GM18517 (cell line): Measurements from ENCODE around the gene ANOS1.

Experiments
- ATAC-seq: cut with Tn5 transposase; IDR thresholded peaks from one replicate; pipeline ENCODE4 v1.9.1; 2021; ENCODE audit warnings: mild to moderate bottlenecking, moderate library complexity; ENCODE audit not compliant: unreplicated experiment

ANOS1 gene

GRCh38 chrX:8717354-8717753 is 14.6 kb downstream of the ANOS1 start:
- ATAC-seq, result no peak

DNA sequence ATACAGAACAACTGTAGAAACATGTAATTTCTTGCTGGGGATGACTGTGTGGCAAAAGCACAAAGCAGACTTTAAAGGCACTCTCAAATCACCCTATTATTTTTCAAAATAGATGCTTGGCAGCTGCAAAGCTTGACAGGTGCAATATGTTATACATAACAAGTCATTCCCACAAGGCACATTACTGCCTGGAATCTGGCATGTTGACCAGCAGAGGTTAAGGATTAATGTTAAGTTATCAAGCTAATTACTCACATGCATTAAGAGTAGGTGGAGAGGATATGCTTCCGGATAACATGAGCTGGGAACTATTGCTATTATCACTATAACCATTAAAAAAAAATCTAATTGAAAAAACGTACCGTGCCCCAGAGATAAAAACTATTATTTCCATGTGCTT is 17.8 kb downstream of the ANOS1 start:
- no peak for ATAC-seq

GRCh38 chrX:8711401-8711800 is 20.5 kb downstream of the ANOS1 start:
- ATAC-seq, result no peak

DNA sequence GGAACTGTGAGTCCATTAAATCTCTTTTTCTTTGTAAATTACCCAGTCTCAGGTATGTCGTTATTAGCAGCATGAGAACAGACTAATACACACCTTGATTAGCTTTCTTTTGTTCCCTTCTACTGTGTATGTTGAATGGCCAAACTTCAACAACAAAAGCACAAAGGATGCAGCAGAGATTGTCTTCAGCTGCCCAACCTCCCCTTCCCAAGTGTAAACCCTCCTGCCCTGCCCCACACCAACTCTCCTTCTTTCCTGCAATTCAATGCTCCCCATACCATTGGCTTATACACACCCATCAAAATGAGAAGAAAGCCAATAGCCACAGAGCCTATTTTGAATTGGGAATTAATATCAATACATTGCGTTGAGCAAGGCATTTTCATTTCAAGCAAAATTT is 27.8 kb downstream of the ANOS1 start:
- ATAC-seq, result no peak

- ATAC-seq, result no peak
Observed at GRCh38 chrX:8692871-8693270, 39.1 kb downstream of the ANOS1 start.

GRCh38 chrX:8689473-8689872 is 42.5 kb downstream of the ANOS1 start:
- ATAC-seq, result no peak

- no peak for ATAC-seq
Observed at GRCh38 chrX:8688776-8689175, 43.2 kb downstream of the ANOS1 start.

DNA sequence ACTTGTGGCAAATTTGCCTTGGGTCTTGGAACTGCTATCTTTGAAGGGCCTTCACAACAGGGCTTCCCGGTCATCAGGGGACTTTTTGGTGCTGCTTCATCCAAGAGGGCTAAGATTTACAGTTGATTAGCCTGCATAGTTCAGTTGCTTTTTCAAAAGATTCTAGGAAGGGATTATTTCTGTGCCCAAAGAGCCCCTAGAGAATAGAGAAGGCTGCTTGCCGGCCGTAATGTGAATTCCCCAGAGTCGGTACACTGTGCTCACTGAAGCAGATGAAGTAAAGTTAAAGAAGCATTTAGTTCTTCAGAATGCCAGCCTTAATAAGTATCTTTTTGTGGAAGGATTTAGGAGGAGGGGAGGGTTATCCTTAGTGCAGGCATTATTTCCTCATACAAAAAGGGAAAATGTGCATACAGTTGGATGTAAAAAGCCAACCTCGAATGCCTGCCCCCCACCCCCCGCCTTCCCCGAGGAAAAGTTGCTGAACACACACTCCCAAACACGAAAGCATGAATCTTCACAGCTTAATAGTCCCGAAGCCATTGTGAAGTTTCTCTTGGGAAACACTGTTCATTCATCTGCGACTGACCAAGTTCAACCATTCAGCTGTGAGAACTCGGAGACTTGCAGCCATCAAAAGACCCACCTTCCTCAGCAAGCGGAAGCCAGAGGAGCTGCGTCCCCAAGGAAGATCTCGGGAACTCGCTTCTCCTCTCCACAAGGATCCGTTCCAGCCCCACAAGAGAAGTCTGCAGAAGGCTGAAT is 47.6 kb downstream of the ANOS1 start:
- no peak for ATAC-seq

- ATAC-seq, result no peak
Observed at GRCh38 chrX:8683687-8684086, 48.2 kb downstream of the ANOS1 start.

- ATAC-seq, result no peak
Observed at GRCh38 chrX:8679550-8679949, 52.4 kb downstream of the ANOS1 start.

DNA sequence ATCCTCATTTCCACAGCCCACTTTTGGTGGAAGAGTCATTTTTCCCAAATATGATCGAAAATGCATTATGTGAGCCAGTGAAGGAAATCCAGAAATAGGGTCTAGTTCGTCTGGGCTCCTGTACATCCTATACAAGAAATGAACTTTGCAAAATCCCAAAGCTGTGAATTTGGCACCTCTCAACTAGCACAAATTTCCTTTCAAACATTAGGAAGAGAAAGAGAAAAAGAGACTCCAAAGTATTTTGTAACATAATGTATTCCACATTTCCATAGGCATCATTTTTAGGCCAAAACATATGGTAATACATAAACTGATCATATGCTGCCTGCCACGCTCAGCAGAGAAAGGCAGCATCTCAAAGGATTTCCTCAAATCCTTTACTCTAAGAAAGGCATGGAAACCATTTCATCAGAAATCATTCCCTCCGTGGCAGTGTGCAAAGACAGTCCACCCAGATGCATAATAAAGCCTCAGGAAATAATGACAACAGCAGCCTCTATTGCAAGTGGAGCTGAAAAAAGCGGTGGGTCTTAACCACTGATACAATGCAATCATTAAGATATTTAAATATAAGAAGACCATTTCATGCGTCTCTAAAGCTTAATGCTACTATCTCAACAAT is 56.8 kb downstream of the ANOS1 start:
- no peak for ATAC-seq

GRCh38 chrX:8673201-8673600 is 58.7 kb downstream of the ANOS1 start:
- no peak for ATAC-seq

DNA sequence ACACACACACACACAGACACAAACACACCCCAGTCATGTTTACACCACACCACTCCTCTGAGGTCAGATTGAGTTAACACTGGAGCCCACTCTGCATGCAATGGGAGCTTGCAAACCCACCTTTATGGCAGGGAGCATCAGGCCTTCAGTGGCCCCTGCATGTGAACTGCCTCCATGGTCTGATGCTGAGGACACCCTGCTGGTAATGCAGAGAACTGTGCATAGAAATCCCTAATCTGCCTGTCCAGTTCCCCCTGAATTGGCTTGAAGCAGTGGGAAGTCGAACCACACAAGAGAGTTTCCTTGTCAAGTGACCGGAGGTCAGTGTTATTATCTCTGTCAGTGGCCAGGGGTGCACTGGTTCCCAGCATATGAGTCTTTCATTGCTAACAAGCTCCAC is 59.8 kb downstream of the ANOS1 start:
- ATAC-seq, result no peak

DNA sequence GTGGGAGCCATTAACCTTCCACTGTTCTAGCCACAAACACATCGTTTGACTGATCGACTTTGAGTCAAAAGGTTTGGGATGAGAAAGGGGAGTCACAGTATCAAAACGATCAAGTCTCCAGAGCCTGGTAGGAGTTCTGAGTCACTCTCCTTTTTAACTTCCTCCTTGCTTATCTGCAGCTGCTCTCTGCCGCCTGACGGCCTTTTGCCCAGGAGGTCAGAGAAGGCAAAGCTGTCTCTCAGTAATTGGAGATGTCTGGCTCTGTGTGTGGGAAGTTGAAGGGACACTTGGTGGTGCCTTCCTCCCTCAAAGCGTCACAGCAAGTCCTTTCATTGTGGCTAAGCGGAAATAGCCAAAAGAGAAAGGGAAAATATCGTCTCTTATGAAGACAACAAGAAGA is 63.1 kb downstream of the ANOS1 start:
- no peak for ATAC-seq

DNA sequence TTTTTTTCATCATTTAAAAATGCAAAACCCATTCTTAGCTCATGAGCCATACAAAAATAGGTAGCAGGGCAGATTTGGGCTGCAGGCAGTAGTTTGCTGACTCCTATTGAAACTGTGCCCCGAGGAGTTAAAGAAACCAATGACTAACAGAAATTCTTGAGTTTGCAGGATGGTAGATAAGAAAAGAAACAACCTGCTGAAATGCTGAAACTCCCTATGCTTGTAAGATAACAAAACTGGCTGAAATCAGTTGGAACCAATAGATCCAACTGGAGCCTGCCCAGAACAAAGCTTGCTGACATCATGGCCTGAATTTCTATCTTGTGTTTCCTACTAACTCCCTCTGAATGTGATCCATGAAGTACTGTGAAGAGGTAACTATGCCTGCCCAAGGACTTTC is 68.6 kb downstream of the ANOS1 start:
- ATAC-seq, result no peak

GRCh38 chrX:8657883-8658282 is 74.1 kb downstream of the ANOS1 start:
- ATAC-seq, result no peak

- ATAC-seq, result no peak
Observed at GRCh38 chrX:8653956-8654355, 78.0 kb downstream of the ANOS1 start.

DNA sequence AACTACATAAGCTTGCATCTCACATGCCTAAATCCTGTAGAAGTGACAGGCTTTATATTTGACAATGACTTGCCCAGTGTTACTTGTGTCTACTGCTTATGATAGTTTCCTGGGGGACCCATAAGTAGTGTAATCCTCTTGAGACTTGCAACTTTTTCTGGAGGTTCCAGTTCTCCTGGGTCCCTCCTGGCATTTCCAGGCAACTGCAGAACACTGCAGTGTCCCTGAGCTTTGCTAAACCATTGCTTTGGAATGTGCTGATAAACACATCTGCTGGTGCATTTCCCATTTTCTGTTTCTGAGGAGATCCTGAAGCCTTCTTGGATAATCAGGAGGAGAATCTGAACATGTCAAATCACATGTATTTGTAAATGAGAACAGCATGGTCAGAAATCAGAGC is 82.0 kb downstream of the ANOS1 start:
- ATAC-seq, result no peak

- no peak for ATAC-seq
Observed at GRCh38 chrX:8647176-8647575, 84.8 kb downstream of the ANOS1 start.

DNA sequence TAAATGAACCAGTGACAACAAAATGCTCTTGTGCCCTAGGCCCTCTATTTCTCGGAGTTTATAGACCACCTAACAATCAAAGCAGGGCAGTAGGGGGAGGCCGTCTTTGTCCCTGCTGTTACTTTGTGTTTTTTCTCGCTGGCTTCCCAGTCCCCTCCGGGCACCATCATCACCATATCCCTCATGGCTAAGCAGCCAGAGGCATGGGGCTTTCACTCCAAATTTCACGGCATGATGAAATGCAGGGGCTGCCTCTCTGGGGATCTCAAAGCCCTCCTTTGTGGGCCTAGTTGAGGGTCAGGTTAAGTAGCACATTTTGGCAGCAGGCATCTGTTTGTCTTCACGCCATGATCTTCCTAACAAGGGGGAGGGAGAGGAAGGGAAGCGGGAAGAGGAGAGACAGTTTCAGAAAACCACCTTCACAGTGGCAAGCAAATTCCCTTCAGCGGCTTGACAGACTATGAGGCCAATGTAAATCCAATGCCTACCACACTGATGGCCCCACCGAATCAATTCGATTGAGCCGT is 91.9 kb downstream of the ANOS1 start:
- ATAC-seq, result no peak

- no peak for ATAC-seq
Observed at GRCh38 chrX:8636497-8636896, 95.4 kb downstream of the ANOS1 start.

- ATAC-seq, result no peak
Observed at GRCh38 chrX:8635812-8636211, 96.1 kb downstream of the ANOS1 start.

GRCh38 chrX:8632924-8633323 is 99.0 kb downstream of the ANOS1 start:
- ATAC-seq, result no peak
